ENCODE measurements around the gene MEGF11.

Gene MEGF11

DNA sequence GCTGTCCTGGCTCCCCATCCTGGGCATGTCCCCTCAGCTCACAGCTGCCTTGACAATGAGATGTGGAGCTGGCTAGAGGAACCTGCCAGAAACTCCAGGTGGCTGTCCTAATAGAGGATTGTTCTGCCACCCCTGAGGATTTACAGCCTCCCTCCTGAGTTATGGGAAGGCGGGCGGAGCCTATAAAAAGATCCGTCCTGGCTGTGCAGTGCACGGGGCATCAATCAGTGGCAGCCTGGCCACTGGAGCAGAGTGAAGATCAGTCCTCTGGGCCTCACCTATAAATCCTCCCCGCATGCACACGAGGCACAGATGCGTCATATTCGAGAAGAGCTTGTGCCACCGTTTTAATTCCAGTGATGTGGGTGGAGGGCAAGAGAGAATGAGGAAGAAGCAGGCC, 90.0 kb downstream of the MEGF11 start:
- ChIA-PET POLR2A (no interaction called here), CTCF (interaction anchor here (0.7 kb wide), 1 partner anchor 762 kb away, joined by 3 read pairs; no protein-coding TSS in a partner anchor)
- no peaks in the 10 kb centered on the region for H3K9me3 ChIP-seq (ENCODE audit: control insufficient read depth, insufficient read depth, low read depth, low read length)
- H3K36me3 ChIP-seq (ENCODE audit: control insufficient read depth in 2 of 2, insufficient read depth in 1 of 2, low read length in 2 of 2), result no peaks in the 10 kb centered on the region
- no peak overlapping the region for H3K4me3 ChIP-seq (ENCODE audit: low read depth, low read length)
- no peaks in the 10 kb centered on the region; the same call in 1 of the 2 replicates for H3K4me1 ChIP-seq (ENCODE audit: control insufficient read depth, insufficient read depth, low read length)
- no peak overlapping the region for H3K27ac ChIP-seq (ENCODE audit: extremely low read depth, low read depth, low read length)
- TF ChIP-seq KLF9 (tag by site-specific recombination; IDR thresholded peaks at IDR 0.05; ENCODE audit: low read depth) (no peak), ZNF354C (tag by site-specific recombination; IDR thresholded peaks at IDR 0.05; ENCODE audit: borderline replicate concordance, low read depth) (no peak), TCF7L2 (IDR thresholded peaks at IDR 0.05; ENCODE audit: borderline replicate concordance, low read depth, low read length) (no peak), ZNF514 (tag by site-specific recombination; IDR thresholded peaks at IDR 0.05) (no peak), ZNF654 (tag by site-specific recombination; IDR thresholded peaks at IDR 0.05; ENCODE audit: low read depth) (no peak), ZNF48 (tag by site-specific recombination; IDR thresholded peaks at IDR 0.05) (no peak), PRDM1 (tag by site-specific recombination; IDR thresholded peaks at IDR 0.05) (no peak), ZSCAN30 (tag by site-specific recombination; IDR thresholded peaks at IDR 0.05) (peak; percentile 53; the same call in 1 of the 2 replicates), GLI4 (tag by site-specific recombination; IDR thresholded peaks at IDR 0.05) (no peak), ELK4 (IDR thresholded peaks at IDR 0.05; ENCODE audit: borderline replicate concordance, low read depth, low read length) (no peak), FEZF1 (tag by site-specific recombination; IDR thresholded peaks at IDR 0.05) (peak; percentile 44), ZFP69B (tag by site-specific recombination; IDR thresholded peaks at IDR 0.05) (0 out of 2 replicates have a peak, but pooled peaks have one; percentile 48), IKZF3 (tag by site-specific recombination; IDR thresholded peaks at IDR 0.05) (peak; percentile 73), SP2 (tag by site-specific recombination; IDR thresholded peaks at IDR 0.05) (no peak), ZNF248 (tag by site-specific recombination; IDR thresholded peaks at IDR 0.05) (no peak), SALL2 (tag by site-specific recombination; IDR thresholded peaks at IDR 0.05; ENCODE audit: borderline replicate concordance) (no peak), ZNF423 (tag by site-specific recombination; IDR thresholded peaks at IDR 0.05) (0 out of 2 replicates have a peak, but pooled peaks have one; percentile 20), ZNF266 (tag by site-specific recombination; IDR thresholded peaks at IDR 0.05; ENCODE audit: low read depth) (no peak), ZSCAN23 (tag by site-specific recombination; IDR thresholded peaks at IDR 0.05) (no peak), REPIN1 (tag by site-specific recombination; IDR thresholded peaks at IDR 0.05; ENCODE audit: low read depth) (no peak), PBX3 (CRISPR knock-in tag; IDR thresholded peaks at IDR 0.05) (no peak), ZFP37 (tag by site-specific recombination; IDR thresholded peaks at IDR 0.05) (no peak), ZNF510 (tag by site-specific recombination; IDR thresholded peaks at IDR 0.05; ENCODE audit: insufficient replicate concordance) (no peak), ZEB2 (tag by site-specific recombination; IDR thresholded peaks at IDR 0.05) (no peak), HOXA7 (CRISPR knock-in tag; IDR thresholded peaks at IDR 0.05; ENCODE audit: borderline replicate concordance) (no peak), ZBTB20 (tag by site-specific recombination; IDR thresholded peaks at IDR 0.05) (no peak), BCL11A (tag by site-specific recombination; IDR thresholded peaks at IDR 0.05; ENCODE audit: low read depth) (no peak), ZNF660 (tag by site-specific recombination; IDR thresholded peaks at IDR 0.05) (0 out of 2 replicates have a peak, but pooled peaks have one; percentile 37), ZNF843 (tag by site-specific recombination; IDR thresholded peaks at IDR 0.05) (no peak), ZBTB6 (tag by site-specific recombination; IDR thresholded peaks at IDR 0.05) (no peak), ZIC2 (tag by site-specific recombination; IDR thresholded peaks at IDR 0.05) (peak; percentile 97)
- TF ChIP-seq, protein P1, sequence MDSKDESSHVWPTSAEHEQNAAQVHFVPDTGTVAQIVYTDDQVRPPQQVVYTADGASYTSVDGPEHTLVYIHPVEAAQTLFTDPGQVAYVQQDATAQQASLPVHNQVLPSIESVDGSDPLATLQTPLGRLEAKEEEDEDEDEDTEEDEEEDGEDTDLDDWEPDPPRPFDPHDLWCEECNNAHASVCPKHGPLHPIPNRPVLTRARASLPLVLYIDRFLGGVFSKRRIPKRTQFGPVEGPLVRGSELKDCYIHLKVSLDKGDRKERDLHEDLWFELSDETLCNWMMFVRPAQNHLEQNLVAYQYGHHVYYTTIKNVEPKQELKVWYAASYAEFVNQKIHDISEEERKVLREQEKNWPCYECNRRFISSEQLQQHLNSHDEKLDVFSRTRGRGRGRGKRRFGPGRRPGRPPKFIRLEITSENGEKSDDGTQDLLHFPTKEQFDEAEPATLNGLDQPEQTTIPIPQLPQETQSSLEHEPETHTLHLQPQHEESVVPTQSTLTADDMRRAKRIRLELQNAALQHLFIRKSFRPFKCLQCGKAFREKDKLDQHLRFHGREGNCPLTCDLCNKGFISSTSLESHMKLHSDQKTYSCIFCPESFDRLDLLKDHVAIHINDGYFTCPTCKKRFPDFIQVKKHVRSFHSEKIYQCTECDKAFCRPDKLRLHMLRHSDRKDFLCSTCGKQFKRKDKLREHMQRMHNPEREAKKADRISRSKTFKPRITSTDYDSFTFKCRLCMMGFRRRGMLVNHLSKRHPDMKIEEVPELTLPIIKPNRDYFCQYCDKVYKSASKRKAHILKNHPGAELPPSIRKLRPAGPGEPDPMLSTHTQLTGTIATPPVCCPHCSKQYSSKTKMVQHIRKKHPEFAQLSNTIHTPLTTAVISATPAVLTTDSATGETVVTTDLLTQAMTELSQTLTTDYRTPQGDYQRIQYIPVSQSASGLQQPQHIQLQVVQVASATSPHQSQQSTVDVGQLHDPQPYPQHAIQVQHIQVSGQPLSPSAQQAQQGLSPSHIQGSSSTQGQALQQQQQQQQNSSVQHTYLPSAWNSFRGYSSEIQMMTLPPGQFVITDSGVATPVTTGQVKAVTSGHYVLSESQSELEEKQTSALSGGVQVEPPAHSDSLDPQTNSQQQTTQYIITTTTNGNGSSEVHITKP (tag by site-specific recombination; IDR thresholded peaks at IDR 0.05), result no peak
- TF ChIP-seq, protein P2, sequence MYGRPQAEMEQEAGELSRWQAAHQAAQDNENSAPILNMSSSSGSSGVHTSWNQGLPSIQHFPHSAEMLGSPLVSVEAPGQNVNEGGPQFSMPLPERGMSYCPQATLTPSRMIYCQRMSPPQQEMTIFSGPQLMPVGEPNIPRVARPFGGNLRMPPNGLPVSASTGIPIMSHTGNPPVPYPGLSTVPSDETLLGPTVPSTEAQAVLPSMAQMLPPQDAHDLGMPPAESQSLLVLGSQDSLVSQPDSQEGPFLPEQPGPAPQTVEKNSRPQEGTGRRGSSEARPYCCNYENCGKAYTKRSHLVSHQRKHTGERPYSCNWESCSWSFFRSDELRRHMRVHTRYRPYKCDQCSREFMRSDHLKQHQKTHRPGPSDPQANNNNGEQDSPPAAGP (tag by site-specific recombination; IDR thresholded peaks at IDR 0.05), result peak; percentile 37; the same call in 1 of the 2 replicates
